ENCODE results near the gene PDIA6.

DNA sequence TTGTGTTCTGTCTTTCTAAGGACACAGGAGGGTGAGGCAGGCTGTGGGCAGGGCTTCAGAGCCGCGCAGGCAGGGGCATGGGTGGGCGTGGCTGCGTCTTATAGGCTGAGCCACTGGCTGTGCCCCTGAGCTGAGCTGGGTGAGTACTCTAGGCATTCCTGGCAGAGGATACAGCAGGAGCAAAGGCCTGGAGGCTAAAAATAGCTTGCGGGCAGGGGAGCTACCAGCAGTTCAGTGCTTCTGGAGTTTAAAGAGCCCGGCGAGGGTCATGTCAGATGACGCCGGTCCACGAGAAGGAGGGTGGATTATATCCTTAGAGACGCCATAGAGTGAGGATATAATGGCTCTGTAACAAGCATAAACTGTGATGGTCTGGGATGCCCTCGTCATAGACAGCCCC lies 31.5 kb upstream of the PDIA6 start:
- TF ChIP-seq, protein P1, sequence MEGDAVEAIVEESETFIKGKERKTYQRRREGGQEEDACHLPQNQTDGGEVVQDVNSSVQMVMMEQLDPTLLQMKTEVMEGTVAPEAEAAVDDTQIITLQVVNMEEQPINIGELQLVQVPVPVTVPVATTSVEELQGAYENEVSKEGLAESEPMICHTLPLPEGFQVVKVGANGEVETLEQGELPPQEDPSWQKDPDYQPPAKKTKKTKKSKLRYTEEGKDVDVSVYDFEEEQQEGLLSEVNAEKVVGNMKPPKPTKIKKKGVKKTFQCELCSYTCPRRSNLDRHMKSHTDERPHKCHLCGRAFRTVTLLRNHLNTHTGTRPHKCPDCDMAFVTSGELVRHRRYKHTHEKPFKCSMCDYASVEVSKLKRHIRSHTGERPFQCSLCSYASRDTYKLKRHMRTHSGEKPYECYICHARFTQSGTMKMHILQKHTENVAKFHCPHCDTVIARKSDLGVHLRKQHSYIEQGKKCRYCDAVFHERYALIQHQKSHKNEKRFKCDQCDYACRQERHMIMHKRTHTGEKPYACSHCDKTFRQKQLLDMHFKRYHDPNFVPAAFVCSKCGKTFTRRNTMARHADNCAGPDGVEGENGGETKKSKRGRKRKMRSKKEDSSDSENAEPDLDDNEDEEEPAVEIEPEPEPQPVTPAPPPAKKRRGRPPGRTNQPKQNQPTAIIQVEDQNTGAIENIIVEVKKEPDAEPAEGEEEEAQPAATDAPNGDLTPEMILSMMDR (IDR thresholded peaks at IDR 0.05), result no peak
- TF ChIP-seq POLR2A (IDR thresholded peaks at IDR 0.05) (no peak), EP300 (IDR thresholded peaks at IDR 0.05) (no peak)
